Spinal cord (tissue), 10 donors: Measurements from ENCODE around the gene ZNF407. TPM values are rescaled to one million over a fixed set of nuclear protein-coding genes. Genes with fewer than 3 reads are reported as not detected.

Experiments
- DNase-seq, 6 donors: peaks; one replicate each; pipeline versions ENCODE4 v3.0.0 to v3.0.0-alpha.2; 2013 to 2015; ENCODE audit warnings: low spot score in 6 of 6, low read depth in 4 of 6
- H3K27ac ChIP-seq: one replicate; pipeline ENCODE4 v1.5.1; 2013; ENCODE audit warnings: low read depth, low read length, control low read depth
- H3K27me3 ChIP-seq: one replicate; pipeline ENCODE4 v1.6.1; 2013; ENCODE audit warnings: low read length; ENCODE audit not compliant: control insufficient read depth, insufficient read depth
- H3K36me3 ChIP-seq: one replicate; pipeline ENCODE4 v1.6.1; 2013; ENCODE audit warnings: low read length; ENCODE audit not compliant: control insufficient read depth, insufficient read depth
- H3K4me1 ChIP-seq: one replicate; pipeline ENCODE4 v1.6.1; 2013; ENCODE audit warnings: low read length; ENCODE audit not compliant: control insufficient read depth, insufficient read depth
- H3K4me3 ChIP-seq: one replicate; pipeline ENCODE4 v1.5.1; 2013; ENCODE audit warnings: low read depth, low read length, control low read depth
- H3K9me3 ChIP-seq: one replicate; pipeline ENCODE4 v1.6.1; 2013; ENCODE audit warnings: low read length; ENCODE audit not compliant: control insufficient read depth, insufficient read depth
- WGBS: methylation state at CpG from one replicate; pipeline ENCODE4 v1.1.5; 2013; ENCODE audit warnings: missing lambda C conversion rate; ENCODE audit not compliant: insufficient coverage; 5-methylcytosine and 5-hydroxymethylcytosine counted together
- polyA plus RNA-seq, 2 donors: library from polyadenylated mRNA; unstranded; fragments of 120-200 nt; gene quantifications; one replicate each; pipeline ENCODE4 v1.2.1, GENCODE V29; 2013; ENCODE audit not compliant: insufficient read length in 2 of 2
- total RNA-seq, 2 donors: library from RNA; depleted of rRNA in 1 of 2; stranded (reverse); fragments of 120-200 nt in 1 of 2; fragments of >200 nt in 1 of 2; gene quantifications; one replicate each; pipeline versions ENCODE4 v1.2.3 to v1.2.4, GENCODE V29; 2013 to 2014
- donor health status: healthy.

The ZNF407 gene
- total and polyA plus RNA-seq, 4 donors, result 7.9 to 22.8 (median 13.2) TPM

DNA sequence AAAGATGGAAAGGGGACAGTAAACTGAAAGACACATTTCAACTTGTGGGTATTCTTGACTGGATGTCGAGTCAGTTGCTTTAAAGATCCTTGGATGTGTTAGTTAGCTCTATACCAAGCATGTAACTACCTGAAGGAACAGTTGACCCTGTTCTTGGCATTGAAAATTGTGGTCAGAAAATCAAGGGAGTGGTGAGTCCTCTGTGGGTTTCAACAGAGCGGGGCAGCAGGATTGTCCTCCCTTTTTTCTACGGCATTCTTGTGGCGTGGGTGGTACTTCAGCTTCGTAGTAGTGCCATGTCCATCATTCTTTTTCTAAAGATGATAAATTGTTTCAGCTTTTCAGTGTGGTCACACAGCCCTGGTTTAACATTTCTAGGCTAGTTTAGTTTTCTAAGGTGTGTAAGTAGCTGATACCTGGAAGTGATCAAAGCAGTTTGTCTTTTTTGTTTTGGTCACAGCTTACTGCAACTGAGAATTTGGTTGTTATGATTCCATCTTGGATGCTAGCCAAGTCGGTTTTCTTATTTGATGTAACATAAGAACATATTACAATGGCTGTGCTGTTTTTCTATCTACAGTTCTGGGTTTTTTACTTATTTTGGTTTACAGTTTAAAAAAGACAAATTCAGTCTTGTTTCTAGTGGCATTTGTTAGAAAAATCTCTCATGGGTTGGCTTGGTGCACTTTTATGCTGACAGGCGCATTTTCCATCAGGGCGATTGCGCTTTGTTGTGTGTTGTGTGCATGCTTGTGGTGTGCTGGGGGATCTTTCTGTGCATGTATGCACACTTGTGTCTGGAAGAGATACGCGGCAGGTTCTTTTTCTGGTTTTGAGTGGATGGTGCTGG, 84.7 kb downstream of the ZNF407 start:
- 87% methylated on average over 10 of the region's 11 CpGs for whole genome bisulfite sequencing
- no peaks in the 10 kb centered on the region for H3K36me3 ChIP-seq
- H3K4me1 ChIP-seq, result no peaks in the 10 kb centered on the region

DNA sequence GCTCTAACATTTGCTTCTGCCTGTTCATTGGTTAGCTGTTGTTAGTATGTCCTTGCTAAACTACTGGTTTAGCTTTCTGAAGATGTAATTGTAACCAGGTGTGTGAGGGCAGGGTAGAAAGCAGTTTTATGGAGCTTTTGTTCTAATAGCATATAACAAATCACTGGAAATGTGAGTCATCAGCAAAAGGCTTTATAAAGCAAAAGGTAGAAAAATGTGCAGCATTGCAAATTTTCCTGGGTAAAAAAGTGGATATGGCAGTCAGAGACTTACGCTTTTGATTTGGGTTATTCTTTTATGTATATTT, 85.3 kb downstream of the ZNF407 start:
- peak in 1 of 6 donors; percentile 51 for DNase-seq
- no peaks in the 10 kb centered on the region for H3K36me3 ChIP-seq
- WGBS, result no CpG with 5 or more reads among the region's 1 CpG
- no peaks in the 10 kb centered on the region for H3K4me1 ChIP-seq
- no peak overlapping the region for H3K27ac ChIP-seq
- H3K4me3 ChIP-seq, result no peak overlapping the region
- H3K27me3 ChIP-seq, result no peaks in the 10 kb centered on the region
- no peaks in the 10 kb centered on the region for H3K9me3 ChIP-seq

More for the DNA sequence above, 84.7 kb downstream of the ZNF407 start:
- H3K27ac ChIP-seq, result no peak overlapping the region
- H3K9me3 ChIP-seq, result peaks cover 3% of the 10 kb centered on the region
- no peak overlapping the region for H3K4me3 ChIP-seq
- DNase-seq, result peak in 2 of 6 donors; percentile 14 to 22
- H3K27me3 ChIP-seq, result no peaks in the 10 kb centered on the region

DNA sequence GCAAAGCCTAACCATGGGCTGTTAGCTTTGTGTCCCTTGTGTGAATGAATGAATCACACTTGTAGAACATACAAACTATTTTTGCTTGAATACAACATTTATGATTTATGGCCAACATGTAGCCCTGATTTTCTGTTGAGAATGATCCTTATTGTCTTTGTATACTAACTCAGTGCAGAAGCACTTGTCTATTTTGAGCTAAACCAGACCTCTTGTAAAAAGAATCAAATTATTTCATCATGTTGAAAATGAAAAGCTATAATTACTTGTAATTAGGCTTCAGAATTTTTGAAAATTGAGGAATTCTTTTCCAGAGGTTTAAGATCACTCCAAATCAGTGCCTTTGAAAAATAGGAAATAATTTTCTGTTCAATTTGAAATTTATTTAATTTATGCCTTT, 85.9 kb downstream of the ZNF407 start:
- H3K27ac ChIP-seq, result no peak overlapping the region
- H3K4me1 ChIP-seq, result no peaks in the 10 kb centered on the region
- H3K4me3 ChIP-seq, result no peak overlapping the region
- no peak for DNase-seq
- H3K27me3 ChIP-seq, result no peaks in the 10 kb centered on the region
- no peaks in the 10 kb centered on the region for H3K9me3 ChIP-seq
- H3K36me3 ChIP-seq, result no peaks in the 10 kb centered on the region

DNA sequence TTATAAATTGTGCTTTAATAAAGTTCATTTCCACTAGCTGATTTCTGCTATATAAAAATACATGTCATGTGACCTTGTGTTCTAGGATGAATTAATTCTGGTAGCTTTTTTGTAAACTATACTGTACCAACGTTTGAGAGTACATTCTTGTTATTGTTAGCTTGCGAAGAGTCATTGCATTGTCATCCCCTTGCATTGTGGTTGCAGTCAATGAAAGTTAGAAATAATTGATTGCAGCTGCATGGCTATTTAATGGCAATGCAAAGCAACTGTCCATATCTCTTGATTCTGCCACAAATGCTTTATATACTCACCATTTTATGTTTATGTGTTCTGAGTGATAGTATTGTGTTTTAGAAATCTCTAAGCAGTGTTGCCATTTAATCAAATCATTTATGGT, 91.6 kb downstream of the ZNF407 start:
- DNase-seq, result no peak
- Histone ChIP-seq H3K36me3 (no peaks in the 10 kb centered on the region), H3K27ac (no peak overlapping the region), H3K9me3 (no peaks in the 10 kb centered on the region), H3K4me3 (no peak overlapping the region), H3K4me1 (no peaks in the 10 kb centered on the region), H3K27me3 (no peaks in the 10 kb centered on the region)
- no CpG with 5 or more reads among the region's 2 CpGs for WGBS

DNA sequence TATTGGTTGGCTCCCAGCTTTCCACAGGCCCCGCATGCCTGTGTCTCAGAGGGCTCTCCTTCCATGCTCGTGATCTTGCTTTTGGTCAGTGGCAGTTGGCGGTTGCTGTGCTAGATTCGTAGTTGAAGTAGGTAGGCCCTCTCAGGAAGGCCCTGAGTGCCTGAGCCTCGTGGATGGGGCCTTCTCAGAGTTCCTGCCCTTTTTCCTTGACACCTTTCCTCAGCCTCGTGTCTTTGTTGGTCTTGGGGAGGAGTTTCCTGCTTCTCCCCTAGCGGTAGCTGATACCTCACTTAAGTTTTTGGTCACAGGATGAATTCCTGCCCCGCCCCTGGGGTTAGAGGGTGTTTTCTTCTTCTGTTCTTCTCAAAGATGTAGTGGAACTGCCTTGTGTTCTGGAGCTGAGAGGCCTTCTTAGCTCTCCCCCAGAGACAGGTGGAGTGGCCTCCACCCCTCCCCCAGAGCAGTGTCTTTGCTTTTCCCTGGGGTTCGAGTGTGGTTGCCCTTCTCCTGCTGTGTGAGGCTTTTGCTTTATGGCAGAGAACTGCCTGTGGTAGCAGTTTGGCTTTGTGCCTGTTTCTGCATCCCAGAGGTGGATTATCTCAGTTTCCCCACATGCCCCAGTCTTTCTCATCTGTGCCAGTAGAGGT, 94.8 kb downstream of the ZNF407 start:
- H3K4me1 ChIP-seq, result no peaks in the 10 kb centered on the region
- 96% methylated on average over 4 of the region's 9 CpGs for WGBS
- DNase-seq, result no peak
- no peak overlapping the region for H3K27ac ChIP-seq
- no peaks in the 10 kb centered on the region for H3K9me3 ChIP-seq
- no peak overlapping the region for H3K4me3 ChIP-seq
- no peaks in the 10 kb centered on the region for H3K36me3 ChIP-seq
- no peaks in the 10 kb centered on the region for H3K27me3 ChIP-seq

DNA sequence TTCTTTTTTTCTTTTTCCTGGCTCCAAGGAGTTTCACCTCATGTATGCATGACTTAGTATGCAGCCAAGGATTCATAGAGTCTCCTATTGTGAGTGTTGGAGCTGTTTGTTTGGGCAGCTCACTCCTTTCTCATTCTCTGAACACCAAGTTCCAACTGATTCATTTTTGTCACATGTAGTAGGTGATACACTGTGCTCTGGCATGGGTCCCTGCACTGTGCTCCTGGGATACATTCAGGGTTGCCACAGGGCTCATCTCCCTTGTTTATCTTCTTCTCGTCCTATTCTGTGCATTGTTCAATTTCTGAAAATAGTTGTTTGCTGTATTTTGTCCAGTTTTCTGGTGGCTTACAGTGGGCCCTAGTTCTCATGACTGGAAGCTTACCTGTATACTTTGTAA, 96.8 kb downstream of the ZNF407 start:
- WGBS, result no CpG with 5 or more reads among the region's 1 CpG
- H3K9me3 ChIP-seq, result no peaks in the 10 kb centered on the region
- no peaks in the 10 kb centered on the region for H3K27me3 ChIP-seq
- no peak overlapping the region for H3K4me3 ChIP-seq
- no peak overlapping the region for H3K27ac ChIP-seq
- H3K4me1 ChIP-seq, result no peaks in the 10 kb centered on the region
- no peak for DNase-seq
- H3K36me3 ChIP-seq, result no peaks in the 10 kb centered on the region

DNA sequence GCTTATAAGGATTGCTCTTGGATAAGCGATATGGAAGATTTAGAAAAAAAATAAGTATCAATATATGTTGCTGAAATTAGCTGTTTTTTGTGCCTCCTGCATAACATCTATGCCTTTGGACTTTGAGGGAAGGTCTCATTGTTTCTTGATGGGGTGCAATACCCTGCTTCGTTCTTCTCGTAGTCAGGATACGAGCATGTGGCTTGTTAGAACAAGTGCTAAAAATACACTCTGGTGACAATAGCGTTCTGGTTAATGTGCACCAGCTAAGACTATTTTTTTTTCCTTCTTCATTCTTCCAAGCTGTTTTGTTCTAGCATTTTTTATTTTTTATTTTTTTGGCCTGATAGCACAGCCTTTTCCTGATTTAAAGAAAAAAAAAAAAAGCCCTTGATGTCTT, 97.5 kb downstream of the ZNF407 start:
- no peak for DNase-seq
- Histone ChIP-seq H3K9me3 (no peaks in the 10 kb centered on the region), H3K36me3 (no peaks in the 10 kb centered on the region), H3K4me1 (no peaks in the 10 kb centered on the region), H3K27me3 (no peaks in the 10 kb centered on the region), H3K27ac (no peak overlapping the region), H3K4me3 (no peak overlapping the region)
- no CpG with 5 or more reads among the region's 5 CpGs for WGBS

DNA sequence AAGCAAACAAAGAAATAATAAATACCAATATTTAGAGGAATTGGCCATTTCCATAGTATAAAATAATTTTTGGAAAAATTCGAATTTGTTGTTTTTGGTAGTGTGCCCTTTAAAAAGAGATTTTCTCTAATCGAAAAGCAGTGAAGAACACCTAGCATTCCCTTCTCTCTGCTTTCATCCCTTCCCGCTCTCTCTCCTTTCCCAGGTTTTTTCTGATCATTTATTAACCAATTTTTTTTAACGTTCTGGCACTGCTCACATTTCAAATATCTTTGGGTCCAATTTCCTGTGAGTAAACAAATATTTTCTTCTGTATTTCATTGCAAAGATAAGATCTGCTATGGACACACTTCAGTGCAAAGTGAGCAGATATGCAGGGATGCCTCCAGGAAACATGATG, 101.2 kb downstream of the ZNF407 start:
- H3K27ac ChIP-seq, result no peak overlapping the region
- no peak for DNase-seq

DNA sequence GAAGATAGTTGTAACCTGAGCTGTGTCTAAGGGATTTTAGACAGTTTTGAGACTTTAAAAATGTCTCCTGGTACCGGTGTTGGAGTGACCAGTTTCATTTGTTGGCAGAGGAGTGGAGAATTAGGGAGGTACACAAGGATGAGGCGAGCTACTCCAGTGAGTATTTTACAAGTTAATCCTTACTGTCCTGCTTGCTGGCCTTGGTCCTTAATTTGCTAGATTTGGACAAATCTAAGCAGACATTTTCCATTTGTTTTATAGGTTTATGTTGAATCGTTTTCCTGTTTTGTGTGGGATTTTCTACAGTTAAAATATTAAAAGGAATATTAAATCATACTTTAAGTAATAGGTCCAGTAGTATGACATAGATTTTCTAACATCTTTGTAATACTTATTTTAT, 101.8 kb downstream of the ZNF407 start:
- no peak overlapping the region for H3K4me3 ChIP-seq
- H3K36me3 ChIP-seq, result no peaks in the 10 kb centered on the region
- no peak overlapping the region for H3K27ac ChIP-seq
- WGBS, result 92% methylated on average over 2 of the region's 3 CpGs
- H3K9me3 ChIP-seq, result no peaks in the 10 kb centered on the region
- no peaks in the 10 kb centered on the region for H3K27me3 ChIP-seq
- no peaks in the 10 kb centered on the region for H3K4me1 ChIP-seq
- no peak for DNase-seq

More for the DNA sequence above, 101.2 kb downstream of the ZNF407 start:
- no peaks in the 10 kb centered on the region for H3K36me3 ChIP-seq
- no peaks in the 10 kb centered on the region for H3K9me3 ChIP-seq
- no peak overlapping the region for H3K4me3 ChIP-seq
- no peaks in the 10 kb centered on the region for H3K27me3 ChIP-seq
- H3K4me1 ChIP-seq, result no peaks in the 10 kb centered on the region
- no CpG with 5 or more reads among the region's 4 CpGs for WGBS

DNA sequence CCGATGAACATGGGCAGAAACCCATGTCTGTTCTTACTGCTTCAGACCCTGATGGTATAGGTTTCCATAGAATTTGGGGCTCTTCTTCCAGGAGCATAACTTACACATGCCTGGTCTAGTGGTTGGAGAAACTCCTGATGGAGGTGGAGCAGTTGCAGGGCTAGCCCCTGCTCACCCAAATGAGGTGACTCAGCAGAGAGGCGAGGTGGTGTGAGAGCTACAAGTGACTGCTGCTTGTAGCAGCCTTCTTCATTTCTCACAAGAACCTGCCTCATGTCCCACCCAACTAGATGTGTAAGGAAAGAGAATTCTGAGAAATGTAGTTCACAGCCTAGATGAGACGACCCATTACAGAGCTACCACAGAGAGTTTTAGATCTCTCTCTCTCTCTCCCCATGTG, 105.3 kb downstream of the ZNF407 start:
- H3K9me3 ChIP-seq, result no peaks in the 10 kb centered on the region
- 0% methylated on average over 1 of the region's 3 CpGs for WGBS
- H3K4me3 ChIP-seq, result no peak overlapping the region
- H3K4me1 ChIP-seq, result no peaks in the 10 kb centered on the region
- H3K36me3 ChIP-seq, result no peaks in the 10 kb centered on the region
- H3K27me3 ChIP-seq, result no peaks in the 10 kb centered on the region
- no peak for DNase-seq
- H3K27ac ChIP-seq, result no peak overlapping the region
